GM23338 (cell line): ENCODE results near the gene MICALL2. TPM values are rescaled to one million over a fixed set of nuclear protein-coding genes. Genes with fewer than 3 reads are reported as not detected.
A peak's percentile ranks its signal among the peaks of the same experiment; 100 is the strongest.

ENCODE experiments used
- ATAC-seq: fragments of 200-7000 bp; cut with Tn5 transposase; 3 replicates; pipeline ENCODE4 v1.9.1; 2020
- DNase-seq: peaks from one replicate; pipeline ENCODE4 v3.0.0-alpha.2; 2015; ENCODE audit warnings: low spot score
- H2AFZ ChIP-seq: fragments of 200-600 bp; sonication (generic); 2 replicates; pipeline ENCODE4 v1.8.0; 2016; ENCODE audit warnings: antibody characterized with exemption, mild to moderate bottlenecking, moderate library complexity
- H3F3A ChIP-seq: fragments of 200-600 bp; sonication (generic); replicated peaks from 2 replicates; pipeline ENCODE4 v1.8.0; 2017; ENCODE audit warnings: antibody characterized with exemption, mixed run types, low read depth
- H3K27ac ChIP-seq: fragments of 200-600 bp; sonication (generic); 2 replicates; pipeline ENCODE4 v1.6.1; 2016; ENCODE audit warnings: low read depth
- H3K27me3 ChIP-seq: fragments of 200-600 bp; sonication (generic); 2 replicates; pipeline ENCODE4 v1.8.0; 2016; ENCODE audit warnings: mild to moderate bottlenecking, mixed run types, moderate library complexity; ENCODE audit not compliant: insufficient read depth
- H3K36me3 ChIP-seq: fragments of 200-600 bp; sonication (generic); 2 replicates; pipeline ENCODE4 v1.8.0; 2016; ENCODE audit warnings: mild to moderate bottlenecking; ENCODE audit not compliant: insufficient read depth
- H3K4me1 ChIP-seq: fragments of 200-600 bp; sonication (generic); 2 replicates; pipeline ENCODE4 v1.8.0; 2016; ENCODE audit warnings: mild to moderate bottlenecking, moderate library complexity; ENCODE audit not compliant: insufficient read depth
- H3K4me2 ChIP-seq: fragments of 200-600 bp; sonication (generic); 2 replicates; pipeline ENCODE4 v1.7.1; 2017; ENCODE audit warnings: mixed run types
- H3K4me3 ChIP-seq: fragments of 200-600 bp; sonication (generic); 2 replicates; pipeline ENCODE4 v1.6.1; 2016; ENCODE audit warnings: mixed run types
- H3K79me2 ChIP-seq: fragments of 200-600 bp; sonication (generic); replicated peaks from 2 replicates; pipeline ENCODE4 v1.8.0; 2017; ENCODE audit warnings: mild to moderate bottlenecking; ENCODE audit not compliant: insufficient read depth
- H3K9me2 ChIP-seq: fragments of 200-600 bp; sonication (generic); 2 replicates; pipeline ENCODE4 v1.8.0; 2017; ENCODE audit not compliant: insufficient read depth
- H4K20me1 ChIP-seq: fragments of 200-600 bp; sonication (generic); replicated peaks from 2 replicates; pipeline ENCODE4 v1.8.0; 2017; ENCODE audit warnings: mild to moderate bottlenecking; ENCODE audit not compliant: insufficient read depth
- H3K27ac Mint-ChIP-seq: 2 replicates; pipeline ENCODE4 v1.8.0; 2020; ENCODE audit warnings: inconsistent platforms, mild to moderate bottlenecking, moderate library complexity, mixed read lengths
- H3K27me3 Mint-ChIP-seq: 3 replicates; pipeline ENCODE4 v1.8.0; 2022; ENCODE audit warnings: low read depth, mild to moderate bottlenecking, moderate library complexity, mixed read lengths, inconsistent platforms; ENCODE audit not compliant: insufficient read depth, poor library complexity
- H3K36me3 Mint-ChIP-seq: 3 replicates; pipeline ENCODE4 v1.8.0; 2021; ENCODE audit warnings: low read depth, mild to moderate bottlenecking, inconsistent platforms, moderate library complexity, mixed read lengths
- H3K4me1 Mint-ChIP-seq: 3 replicates; pipeline ENCODE4 v1.8.0; 2020; ENCODE audit warnings: mild to moderate bottlenecking, inconsistent platforms, mixed read lengths
- H3K4me3 Mint-ChIP-seq: 3 replicates; pipeline ENCODE4 v1.8.0; 2021; ENCODE audit warnings: moderate library complexity, mild to moderate bottlenecking, inconsistent platforms, mixed read lengths
- H3K9me3 Mint-ChIP-seq: 3 replicates; pipeline ENCODE4 v1.8.0; 2020; ENCODE audit warnings: moderate library complexity, mild to moderate bottlenecking, inconsistent platforms, mixed read lengths
- CTCF ChIP-seq, 2 experiments: fragments of 200-600 bp in 1 of 2; sonication (generic) in 1 of 2; conservative IDR thresholded peaks; 2 replicates each; pipeline versions ENCODE4 v1.5.1 to v1.6.1; 2016 to 2017; ENCODE audit warnings: antibody characterized with exemption in 2 of 2, low read depth in 2 of 2, mild to moderate bottlenecking in 2 of 2, moderate library complexity in 1 of 2
- ETS1 ChIP-seq: IDR thresholded peaks from 2 replicates; pipeline ENCODE4 v1.6.1; 2016; ENCODE audit warnings: antibody characterized with exemption
- EZH2 ChIP-seq: fragments of 200-600 bp; sonication (generic); IDR thresholded peaks from one replicate; pipeline ENCODE4 v1.8.0; 2017; ENCODE audit warnings: antibody characterized with exemption, mild to moderate bottlenecking, low read depth; ENCODE audit not compliant: unreplicated experiment
- NANOG ChIP-seq: IDR thresholded peaks from 2 replicates; pipeline ENCODE4 v1.6.1; 2016; ENCODE audit warnings: antibody characterized with exemption, borderline replicate concordance
- POLR2AphosphoS5 ChIP-seq: IDR thresholded peaks from 2 replicates; pipeline ENCODE4 v1.6.1; 2016; ENCODE audit warnings: antibody characterized with exemption, low read depth
- REST ChIP-seq: IDR thresholded peaks from one replicate; pipeline ENCODE4 v1.6.1; 2018; ENCODE audit warnings: antibody characterized with exemption; ENCODE audit not compliant: unreplicated experiment
- STAT1 ChIP-seq: IDR thresholded peaks from one replicate; pipeline ENCODE4 v1.6.1; 2016; ENCODE audit warnings: antibody characterized with exemption; ENCODE audit not compliant: unreplicated experiment
- ZNF114 ChIP-seq: fragments of 250-450 bp; sonication (Bioruptor Pico); IDR thresholded peaks from 2 replicates; pipeline ENCODE4 v1.5.0; 2020; ENCODE audit warnings: mild to moderate bottlenecking, moderate library complexity
- ZNF331 ChIP-seq: fragments of 250-450 bp; sonication (Bioruptor Pico); IDR thresholded peaks from 2 replicates; pipeline ENCODE4 v1.5.0; 2020; ENCODE audit warnings: low read depth, mild to moderate bottlenecking, moderate library complexity
- polyA plus RNA-seq: library from polyadenylated mRNA; unstranded; fragments of >200 nt; fragmentation: Nextera tagmentation; extraction: Ambion mirVana; gene quantifications from 2 replicates; pipeline ENCODE4 v1.2.1, GENCODE V29; 2016
- total RNA-seq: library from RNA; depleted of rRNA; stranded (reverse); fragments of >200 nt; shearing (Covaris generic); gene quantifications from 2 replicates; pipeline ENCODE4 v1.2.3, GENCODE V29; 2014

Gene MICALL2
- total and polyA plus RNA-seq, 2 experiments from 2014 or later = 7.0 to 13.0 TPM

GRCh38 chr7:1457949-1458682 is 1.2 kb downstream of the MICALL2 start (continued):
- TF ChIP-seq CTCF (conservative IDR thresholded peaks at IDR 0.05; ENCODE audit: low read depth in 2 of 2) (no peak), EZH2 (no peak), STAT1 (no peak), ZNF331 (CRISPR knock-in tag) (no peak), ETS1 (no peak)

GRCh38 chr7:1457059-1457948 is 2.0 kb downstream of the MICALL2 start:
- Histone ChIP-seq H3K4me2 (no peak overlapping the region), H3K36me3 (no peaks in the 10 kb centered on the region), H3K27ac (no peak overlapping the region), H4K20me1 (no peaks in the 10 kb centered on the region; the same call in 1 of the 2 replicates), H3K4me3 (no peak overlapping the region), H3K4me1 (peaks cover 6% of the 10 kb centered on the region; the same call in 1 of the 2 replicates), H3K27me3 (no peaks in the 10 kb centered on the region), H2AFZ (no peak overlapping the region), H3K79me2 (no peaks in the 10 kb centered on the region), H3F3A (no peaks in the 10 kb centered on the region; the same call in 1 of the 2 replicates), H3K9me2 (no peaks in the 10 kb centered on the region)
- ATAC-seq = no peak
- peak overlapping the region; percentile 65; the same call in 1 of the 3 replicates for H3K4me3 Mint-ChIP-seq
- no peak overlapping the region for H3K27ac Mint-ChIP-seq
- H3K36me3 Mint-ChIP-seq = no peaks in the 10 kb centered on the region
- no peaks in the 10 kb centered on the region for H3K9me3 Mint-ChIP-seq
- peaks cover 20% of the 10 kb centered on the region for H3K4me1 Mint-ChIP-seq
- peaks cover 13% of the 10 kb centered on the region for H3K27me3 Mint-ChIP-seq
- no peak for DNase-seq
- TF ChIP-seq REST (no peak), NANOG (no peak), POLR2AphosphoS5 (no peak), ZNF331 (CRISPR knock-in tag) (no peak), EZH2 (no peak), ZNF114 (CRISPR knock-in tag) (no peak), STAT1 (no peak)
